Peyer's patch (tissue), 4 donors: ENCODE data around the gene OR1J2. TPM values are rescaled to one million over a fixed set of nuclear protein-coding genes. Genes with fewer than 3 reads are reported as not detected.

Source experiments
- DNase-seq, 3 donors: peaks; one replicate each; pipeline ENCODE4 v3.0.0-alpha.2; 2017 to 2019
- H3K27ac ChIP-seq, 4 donors: fragments of 200-600 bp; sonication (generic); one replicate each; pipeline ENCODE4 v1.5.1; 2016 to 2019
- H3K27me3 ChIP-seq, 2 donors: fragments of 200-600 bp; sonication (generic); one replicate each; pipeline ENCODE4 v1.5.1; 2019
- H3K36me3 ChIP-seq, 3 donors: fragments of 200-600 bp; sonication (generic); one replicate each; pipeline ENCODE4 v1.5.1; 2016 to 2019
- H3K4me1 ChIP-seq, 4 donors: fragments of 200-600 bp; sonication (generic); one replicate each; pipeline ENCODE4 v1.5.1; 2016 to 2019
- H3K4me3 ChIP-seq, 4 donors: fragments of 200-600 bp; sonication (generic); 1 replicate in 3 of 4; 2 replicates in 1 of 4; pipeline ENCODE4 v1.5.1; 2016 to 2019; ENCODE audit warnings: mild to moderate bottlenecking in 1 of 4
- H3K9me3 ChIP-seq, 4 donors: fragments of 200-600 bp; sonication (generic); one replicate each; pipeline ENCODE4 v1.5.1; 2016 to 2019; ENCODE audit warnings: mild to moderate bottlenecking in 1 of 4
- CTCF ChIP-seq, 6 experiments: fragments of 450-650 bp in 4 of 6; fragments of 200-600 bp in 2 of 6; sonication (generic) in 1 of 6; IDR thresholded peaks; one replicate each; pipeline ENCODE4 v1.5.1; 2017 to 2019; ENCODE audit warnings: antibody characterized with exemption in 6 of 6, mild to moderate bottlenecking in 3 of 6, moderate library complexity in 1 of 6
- POLR2A ChIP-seq, 2 donors: fragments of 450-650 bp; IDR thresholded peaks; one replicate each; pipeline ENCODE4 v1.5.1; 2017; ENCODE audit warnings: antibody characterized with exemption in 2 of 2, mild to moderate bottlenecking in 2 of 2, moderate library complexity in 2 of 2
- total RNA-seq, 4 donors: library from RNA; depleted of rRNA; stranded (reverse); fragments of >200 nt; gene quantifications; one replicate each; pipeline ENCODE4 v1.1.0, GENCODE V29; 2016

The OR1J2 gene
- total RNA-seq, 4 donors from 2014 or later, result not detected

GRCh38 chr9:122474561-122474960 is 36.0 kb upstream of the OR1J2 start:
- no peak for TF ChIP-seq POLR2A (IDR thresholded peaks at IDR 0.05)
- no peak for TF ChIP-seq CTCF (IDR thresholded peaks at IDR 0.05)
- DNase-seq, result no peak
- Histone ChIP-seq H3K4me1 (no peaks in the 10 kb centered on the region), H3K36me3 (no peaks in the 10 kb centered on the region), H3K9me3 (no peaks in the 10 kb centered on the region), H3K27ac (no peak overlapping the region), H3K27me3 (no peaks in the 10 kb centered on the region), H3K4me3 (no peak overlapping the region)

- no peak for TF ChIP-seq CTCF (IDR thresholded peaks at IDR 0.05)
- TF ChIP-seq POLR2A (IDR thresholded peaks at IDR 0.05), result no peak
- H3K36me3 ChIP-seq, result no peaks in the 10 kb centered on the region
- H3K4me3 ChIP-seq, result no peak overlapping the region
- DNase-seq, result no peak
- H3K27me3 ChIP-seq, result no peaks in the 10 kb centered on the region
- H3K27ac ChIP-seq, result no peak overlapping the region
- H3K4me1 ChIP-seq, result no peaks in the 10 kb centered on the region
- no peaks in the 10 kb centered on the region for H3K9me3 ChIP-seq
These were observed 34.9 kb upstream of the OR1J2 start for GRCh38 chr9:122475717-122476116.

- Histone ChIP-seq H3K4me3 (no peak overlapping the region), H3K27ac (no peak overlapping the region), H3K36me3 (no peaks in the 10 kb centered on the region), H3K9me3 (no peaks in the 10 kb centered on the region), H3K27me3 (no peaks in the 10 kb centered on the region), H3K4me1 (no peaks in the 10 kb centered on the region)
- TF ChIP-seq POLR2A (IDR thresholded peaks at IDR 0.05), result no peak
- TF ChIP-seq CTCF (IDR thresholded peaks at IDR 0.05), result no peak
- DNase-seq, result no peak
These were observed 33.3 kb upstream of the OR1J2 start for GRCh38 chr9:122477346-122477745.

- no peak for DNase-seq
- no peaks in the 10 kb centered on the region for H3K36me3 ChIP-seq
- H3K27ac ChIP-seq, result no peak within 1 kb of the TSS
- no peaks in the 10 kb centered on the region for H3K4me1 ChIP-seq
- H3K9me3 ChIP-seq, result no peaks in the 10 kb centered on the region
- H3K27me3 ChIP-seq, result no peaks in the 10 kb centered on the region
- TF ChIP-seq CTCF (IDR thresholded peaks at IDR 0.05) (no peak), POLR2A (IDR thresholded peaks at IDR 0.05) (no peak)
- no peak within 1 kb of the TSS for H3K4me3 ChIP-seq
These were observed 32.8 kb upstream of the OR1J2 start, which contains the start of gene OR1J1 for GRCh38 chr9:122477826-122478225. Gene OR1J1, minus strand, starts transcription at chr9:122477926. Its CDS starts 0 bp downstream, at chr9:122477926.

- Histone ChIP-seq H3K4me3 (no peak overlapping the region), H3K4me1 (no peaks in the 10 kb centered on the region), H3K27ac (no peak overlapping the region), H3K27me3 (no peaks in the 10 kb centered on the region), H3K36me3 (no peaks in the 10 kb centered on the region), H3K9me3 (no peaks in the 10 kb centered on the region)
- no peak for DNase-seq
- TF ChIP-seq POLR2A (IDR thresholded peaks at IDR 0.05), result no peak
- no peak for TF ChIP-seq CTCF (IDR thresholded peaks at IDR 0.05)
These were observed 31.5 kb upstream of the OR1J2 start for GRCh38 chr9:122479062-122479461.

- Histone ChIP-seq H3K9me3 (no peaks in the 10 kb centered on the region), H3K27me3 (no peaks in the 10 kb centered on the region), H3K36me3 (no peaks in the 10 kb centered on the region), H3K27ac (no peak overlapping the region), H3K4me1 (no peaks in the 10 kb centered on the region), H3K4me3 (no peak overlapping the region)
- DNase-seq, result no peak
- TF ChIP-seq CTCF (IDR thresholded peaks at IDR 0.05), result peak in 5 of 6 experiments; percentile 38 to 61 (median 58)
- no peak for TF ChIP-seq POLR2A (IDR thresholded peaks at IDR 0.05)
These were observed 11.7 kb upstream of the OR1J2 start for GRCh38 chr9:122498883-122499288.
